Measurements from ENCODE around the gene CIAPIN1. TPM values are rescaled to one million over a fixed set of nuclear protein-coding genes. Genes with fewer than 3 reads are reported as not detected.
"Not testable (repeated sequence)": the region's sequence is repeated elsewhere in the genome, so short reads cannot be mapped to it uniquely, and the experiment has no call there.

CIAPIN1 gene
- polyA plus RNA-seq, 1 experiment, result 55.3 TPM

DNA sequence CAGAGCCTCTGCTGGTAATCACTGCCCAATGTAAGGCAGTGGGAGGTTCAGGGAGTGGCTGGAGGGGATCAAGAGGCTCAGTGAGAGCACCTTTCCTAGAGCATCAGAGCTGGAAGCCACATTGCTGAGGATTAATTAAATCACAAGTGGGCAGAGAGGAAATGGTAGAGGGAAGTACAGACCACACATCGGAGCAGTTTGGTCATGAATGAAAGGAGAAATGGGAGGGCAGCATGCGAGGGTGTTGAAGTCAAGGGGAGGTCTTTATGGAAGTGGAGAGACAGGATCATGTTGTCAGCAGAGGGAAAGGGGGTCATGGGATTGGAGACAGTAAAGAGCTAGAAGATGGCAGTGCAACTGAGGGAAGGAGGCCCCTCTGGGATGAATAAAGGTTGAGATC, 40.3 kb downstream of the CIAPIN1 start:
- ChIA-PET POLR2A (no interaction called here), CTCF (interaction anchor here (3.2 kb wide), 1 partner anchor 10 kb away, joined by 21 read pairs; no protein-coding TSS in a partner anchor)
- no peak for DNase-seq (ENCODE audit: low read depth)
- Histone ChIP-seq H3K36me3 (ENCODE audit: control insufficient read depth, insufficient read depth, low read length) (no peaks in the 10 kb centered on the region), H3K27me3 (ENCODE audit: control insufficient read depth, insufficient read depth, low read length) (peaks cover 8% of the 10 kb centered on the region), H3K4me3 (ENCODE audit: low read depth, low read length) (no peak overlapping the region)
- TF ChIP-seq, protein P1, sequence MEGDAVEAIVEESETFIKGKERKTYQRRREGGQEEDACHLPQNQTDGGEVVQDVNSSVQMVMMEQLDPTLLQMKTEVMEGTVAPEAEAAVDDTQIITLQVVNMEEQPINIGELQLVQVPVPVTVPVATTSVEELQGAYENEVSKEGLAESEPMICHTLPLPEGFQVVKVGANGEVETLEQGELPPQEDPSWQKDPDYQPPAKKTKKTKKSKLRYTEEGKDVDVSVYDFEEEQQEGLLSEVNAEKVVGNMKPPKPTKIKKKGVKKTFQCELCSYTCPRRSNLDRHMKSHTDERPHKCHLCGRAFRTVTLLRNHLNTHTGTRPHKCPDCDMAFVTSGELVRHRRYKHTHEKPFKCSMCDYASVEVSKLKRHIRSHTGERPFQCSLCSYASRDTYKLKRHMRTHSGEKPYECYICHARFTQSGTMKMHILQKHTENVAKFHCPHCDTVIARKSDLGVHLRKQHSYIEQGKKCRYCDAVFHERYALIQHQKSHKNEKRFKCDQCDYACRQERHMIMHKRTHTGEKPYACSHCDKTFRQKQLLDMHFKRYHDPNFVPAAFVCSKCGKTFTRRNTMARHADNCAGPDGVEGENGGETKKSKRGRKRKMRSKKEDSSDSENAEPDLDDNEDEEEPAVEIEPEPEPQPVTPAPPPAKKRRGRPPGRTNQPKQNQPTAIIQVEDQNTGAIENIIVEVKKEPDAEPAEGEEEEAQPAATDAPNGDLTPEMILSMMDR (IDR thresholded peaks at IDR 0.05; ENCODE audit: insufficient read depth, low read depth, low read length), result no peak

DNA sequence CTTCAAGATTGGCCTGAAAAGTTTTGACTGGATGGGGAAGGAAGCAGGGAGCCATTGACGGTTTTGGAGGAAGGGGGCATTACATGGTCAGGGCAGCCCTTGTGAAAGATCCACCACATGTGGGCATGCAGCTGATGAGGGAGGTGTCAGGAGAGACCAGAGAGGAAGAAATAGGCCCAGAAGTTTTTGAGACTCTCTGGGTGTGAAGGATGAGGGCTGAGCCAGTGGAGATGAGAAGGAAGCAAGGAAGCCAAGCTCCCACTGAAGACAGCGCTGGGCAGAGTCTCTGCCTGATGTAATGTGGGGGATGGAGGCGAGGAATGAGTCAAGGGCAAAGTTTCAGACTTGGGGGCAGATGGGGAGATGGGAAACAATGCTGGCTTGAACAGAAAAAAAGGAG, 42.1 kb downstream of the CIAPIN1 start:
- Histone ChIP-seq H3K4me3 (ENCODE audit: low read depth, low read length) (no peak overlapping the region), H3K36me3 (ENCODE audit: control insufficient read depth, insufficient read depth, low read length) (no peaks in the 10 kb centered on the region), H3K27me3 (ENCODE audit: control insufficient read depth, insufficient read depth, low read length) (peaks cover 7% of the 10 kb centered on the region)
- TF ChIP-seq, protein P1 (IDR thresholded peaks at IDR 0.05; ENCODE audit: insufficient read depth, low read depth, low read length), result no peak
- CTCF ChIA-PET, result interaction anchor here (0.7 to 3.2 kb wide), 5 partner anchors 12 to 114 kb away, joined by 3 to 21 read pairs (median 3); no protein-coding TSS in a partner anchor
- no peak for DNase-seq (ENCODE audit: low read depth)
- POLR2A ChIA-PET, result no interaction called here

DNA sequence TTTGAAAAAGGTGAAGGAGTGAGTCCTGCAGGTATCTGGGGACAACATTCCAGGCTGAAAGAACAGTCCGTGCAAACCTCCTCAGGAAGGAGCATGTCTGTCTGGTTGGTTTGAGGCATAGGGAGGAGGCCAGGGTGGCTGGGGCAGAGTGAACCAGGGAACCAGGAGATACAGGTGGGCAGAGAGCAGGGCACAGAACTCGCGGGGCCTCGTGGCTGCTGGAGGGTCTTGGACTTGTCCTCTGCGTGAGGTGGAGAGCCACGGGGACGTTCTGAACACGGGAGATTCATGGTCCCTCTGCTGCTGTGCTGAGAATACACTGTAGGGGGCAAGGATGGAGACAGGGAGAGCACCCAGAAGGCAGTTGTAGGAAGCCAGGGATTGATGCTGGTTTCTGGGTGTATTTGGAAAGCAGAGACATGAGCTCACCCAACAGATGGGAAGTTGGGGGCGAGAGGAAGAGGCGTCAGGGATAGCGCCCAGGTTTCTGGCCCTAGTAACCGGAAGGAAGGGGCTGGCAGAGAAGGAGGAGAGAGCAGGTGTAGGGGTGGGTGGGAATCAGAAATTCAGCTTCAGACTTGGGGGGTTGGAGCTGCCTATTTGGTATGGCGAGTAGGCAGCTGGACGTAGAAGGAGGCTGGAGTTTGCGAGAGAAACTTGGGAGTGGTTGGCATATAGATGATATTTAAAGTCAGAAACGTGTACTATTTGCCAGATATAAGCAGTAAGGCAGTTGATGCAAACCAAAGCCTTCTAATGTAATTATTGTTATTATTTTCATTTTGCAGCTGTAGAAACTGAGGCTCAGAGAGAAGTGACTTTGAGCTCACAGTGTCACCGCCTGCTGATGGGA, 43.0 kb downstream of the CIAPIN1 start, which contains the start of gene CCL17:
CCL17 (plus strand) TSS at position 803 of the 853 bp plus-strand sequence. CDS start 9,166 bp downstream, outside the sequence.
- peaks cover 10% of the 10 kb centered on the region for H3K27me3 ChIP-seq (ENCODE audit: control insufficient read depth, insufficient read depth, low read length)
- CTCF ChIA-PET, result interaction anchor here (0.9 to 3.2 kb wide), 3 partner anchors 12 to 115 kb away, joined by 3 to 21 read pairs (median 4); no protein-coding TSS in a partner anchor
- POLR2A ChIA-PET, result no interaction called here
- TF ChIP-seq, protein P1 (IDR thresholded peaks at IDR 0.05; ENCODE audit: insufficient read depth, low read depth, low read length), result no peak
- H3K4me3 ChIP-seq (ENCODE audit: low read depth, low read length), result no peak within 1 kb of the TSS
- DNase-seq (ENCODE audit: low read depth), result no peak
- no peaks in the 10 kb centered on the region for H3K36me3 ChIP-seq (ENCODE audit: control insufficient read depth, insufficient read depth, low read length)

DNA sequence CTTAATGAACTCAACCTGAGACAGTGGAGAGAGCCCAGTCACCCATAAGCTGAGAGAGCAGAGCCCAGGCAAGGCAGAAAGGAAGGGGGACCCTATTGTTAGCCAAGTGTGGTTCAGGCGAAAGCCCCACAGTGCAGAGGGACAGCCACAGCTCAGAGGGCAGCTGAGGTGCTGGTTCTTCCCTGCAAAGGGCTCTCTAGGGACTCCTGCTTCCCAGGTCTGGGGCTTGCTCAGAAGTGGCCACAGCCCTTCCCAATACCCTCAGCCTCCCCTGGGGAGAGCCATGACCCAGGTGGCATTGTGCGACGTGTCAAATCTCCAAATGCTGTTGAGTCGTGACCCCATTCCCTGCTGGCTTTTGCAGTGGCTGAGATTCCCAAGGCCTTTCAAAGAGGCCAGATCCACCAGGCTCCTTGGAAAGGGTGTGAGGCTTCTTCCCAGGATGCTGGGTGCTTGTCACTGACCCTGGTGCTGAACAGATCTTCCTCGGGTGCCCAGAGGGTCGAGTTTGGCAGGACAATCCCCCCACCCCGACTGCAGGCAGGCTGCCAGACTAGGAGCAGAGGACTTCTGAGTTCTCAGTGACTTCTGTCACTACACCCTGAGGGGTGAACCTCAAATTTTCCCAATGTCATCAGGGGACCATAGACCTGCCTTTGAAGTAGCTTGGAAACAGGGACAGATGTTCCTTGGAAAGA, 45.1 kb downstream of the CIAPIN1 start:
- H3K27me3 ChIP-seq (ENCODE audit: control insufficient read depth, insufficient read depth, low read length), result peaks cover 10% of the 10 kb centered on the region
- TF ChIP-seq, protein P1 (IDR thresholded peaks at IDR 0.05; ENCODE audit: insufficient read depth, low read depth, low read length), result no peak
- no peak for DNase-seq (ENCODE audit: low read depth)
- ChIA-PET CTCF (interaction anchor here (1.3 to 2.7 kb wide), 2 partner anchors 16 to 102 kb away, joined by 4 to 7 read pairs; no protein-coding TSS in a partner anchor), POLR2A (interaction anchor here (0.6 kb wide), 1 partner anchor 39 kb away, joined by 3 read pairs; no protein-coding TSS in a partner anchor)
- H3K4me3 ChIP-seq (ENCODE audit: low read depth, low read length), result no peak overlapping the region
- H3K36me3 ChIP-seq (ENCODE audit: control insufficient read depth, insufficient read depth, low read length), result no peaks in the 10 kb centered on the region

DNA sequence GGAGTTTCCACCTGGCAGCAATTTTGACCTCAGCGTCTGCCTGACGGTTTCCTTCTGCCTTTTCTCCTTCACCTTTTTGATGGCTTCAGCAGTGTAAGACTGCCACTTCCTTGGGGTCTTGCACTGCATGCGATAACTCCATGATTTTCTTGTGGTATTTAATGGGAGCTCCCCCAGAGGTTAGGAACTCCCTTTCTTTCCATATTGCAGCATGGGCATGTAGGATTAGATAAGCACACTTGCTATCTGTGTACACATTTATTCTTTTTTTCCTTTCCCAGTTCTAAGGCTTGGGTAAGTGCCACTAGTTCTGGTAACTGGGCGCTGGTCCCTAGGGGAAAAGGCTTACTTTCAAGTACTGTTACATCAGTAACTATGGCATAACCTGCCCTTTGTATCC, 49.7 kb downstream of the CIAPIN1 start:
- POLR2A ChIA-PET; H3K27me3 ChIP-seq (ENCODE audit: control insufficient read depth, insufficient read depth, low read length); CTCF ChIA-PET; DNase-seq (ENCODE audit: low read depth); H3K36me3 ChIP-seq (ENCODE audit: control insufficient read depth, insufficient read depth, low read length); H3K4me3 ChIP-seq (ENCODE audit: low read depth, low read length): not testable (repeated sequence)
